ENCODE data around the gene RAB40C. TPM values are rescaled to one million over a fixed set of nuclear protein-coding genes. Genes with fewer than 3 reads are reported as not detected.

Gene RAB40C
- total and polyA plus RNA-seq, 12 donors = 9.1 to 32.0 (median 12.3) TPM

DNA sequence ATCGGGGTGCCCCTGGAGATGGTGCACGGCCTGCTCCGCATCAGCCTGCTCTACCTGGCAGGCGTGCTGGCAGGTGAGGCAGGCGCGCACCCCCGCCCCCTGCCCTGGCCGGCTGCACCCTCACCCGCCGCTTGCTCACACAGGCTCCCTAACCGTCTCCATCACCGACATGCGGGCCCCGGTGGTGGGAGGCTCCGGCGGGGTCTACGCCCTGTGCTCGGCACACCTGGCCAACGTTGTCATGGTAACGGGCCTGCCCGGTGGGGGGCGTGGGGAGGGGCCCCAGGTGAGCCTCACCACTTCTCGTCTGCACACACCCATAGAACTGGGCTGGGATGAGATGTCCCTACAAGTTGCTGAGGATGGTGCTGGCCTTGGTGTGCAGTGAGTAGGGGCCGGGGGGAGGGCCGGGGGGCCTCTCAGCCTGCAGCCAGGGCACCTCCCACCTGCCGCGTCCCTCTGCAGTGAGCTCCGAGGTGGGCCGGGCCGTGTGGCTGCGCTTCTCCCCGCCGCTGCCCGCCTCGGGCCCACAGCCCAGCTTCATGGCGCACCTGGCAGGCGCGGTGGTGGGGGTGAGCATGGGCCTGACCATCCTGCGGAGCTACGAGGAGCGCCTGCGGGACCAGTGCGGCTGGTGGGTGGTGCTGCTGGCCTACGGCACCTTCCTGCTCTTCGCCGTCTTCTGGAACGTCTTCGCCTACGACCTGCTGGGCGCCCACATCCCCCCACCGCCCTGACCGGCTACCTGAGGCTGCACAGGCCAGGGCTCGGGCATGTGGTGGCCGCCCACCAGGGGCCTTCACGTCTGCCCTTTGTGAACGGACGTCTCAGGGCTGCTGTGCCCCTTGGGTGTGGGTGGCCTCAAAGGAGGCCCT is 87.7 kb downstream of the RAB40C start:
- Histone ChIP-seq H3K4me1 (peaks cover 24 to 48% (median 40%) of the 10 kb centered on the region in 9 donors), H3K4me3 (no peak overlapping the region), H3K36me3 (peaks cover 0 to 32% (median 21%) of the 10 kb centered on the region in 9 donors), H3K9me3 (no peaks in the 10 kb centered on the region), H3K27me3 (peaks cover 0 to 22% (median 0%) of the 10 kb centered on the region in 7 donors), H3K27ac (no peak overlapping the region)
- DNase-seq (no peak), ATAC-seq (no peak)
- intact Hi-C loops (cut with DNase I) = no loop called here
- WGBS, 2 donors = 54 to 60% methylated on average over 56 to 57 of the region's 57 CpGs
- TF ChIP-seq, protein P1, sequence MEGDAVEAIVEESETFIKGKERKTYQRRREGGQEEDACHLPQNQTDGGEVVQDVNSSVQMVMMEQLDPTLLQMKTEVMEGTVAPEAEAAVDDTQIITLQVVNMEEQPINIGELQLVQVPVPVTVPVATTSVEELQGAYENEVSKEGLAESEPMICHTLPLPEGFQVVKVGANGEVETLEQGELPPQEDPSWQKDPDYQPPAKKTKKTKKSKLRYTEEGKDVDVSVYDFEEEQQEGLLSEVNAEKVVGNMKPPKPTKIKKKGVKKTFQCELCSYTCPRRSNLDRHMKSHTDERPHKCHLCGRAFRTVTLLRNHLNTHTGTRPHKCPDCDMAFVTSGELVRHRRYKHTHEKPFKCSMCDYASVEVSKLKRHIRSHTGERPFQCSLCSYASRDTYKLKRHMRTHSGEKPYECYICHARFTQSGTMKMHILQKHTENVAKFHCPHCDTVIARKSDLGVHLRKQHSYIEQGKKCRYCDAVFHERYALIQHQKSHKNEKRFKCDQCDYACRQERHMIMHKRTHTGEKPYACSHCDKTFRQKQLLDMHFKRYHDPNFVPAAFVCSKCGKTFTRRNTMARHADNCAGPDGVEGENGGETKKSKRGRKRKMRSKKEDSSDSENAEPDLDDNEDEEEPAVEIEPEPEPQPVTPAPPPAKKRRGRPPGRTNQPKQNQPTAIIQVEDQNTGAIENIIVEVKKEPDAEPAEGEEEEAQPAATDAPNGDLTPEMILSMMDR (IDR thresholded peaks at IDR 0.05) = no peak

GRCh38 chr16:678209-678857 is 88.5 kb downstream of the RAB40C start:
- H3K4me3 ChIP-seq = no peak overlapping the region
- ATAC-seq (peak in 1 of 8 donors; percentile 1), DNase-seq (no peak)
- H3K36me3 ChIP-seq = peaks cover 0 to 32% (median 20%) of the 10 kb centered on the region in 9 donors
- no peaks in the 10 kb centered on the region for H3K9me3 ChIP-seq
- TF ChIP-seq, protein P1 (IDR thresholded peaks at IDR 0.05) = no peak
- 73 to 83% methylated on average over 21 of the region's 21 CpGs for WGBS, 2 donors
- peak overlapping the region in 2 of 10 donors; percentile 75 to 90 for H3K27ac ChIP-seq
- intact Hi-C loops (cut with DNase I) = no loop called here
- H3K4me1 ChIP-seq = peaks cover 25 to 56% (median 48%) of the 10 kb centered on the region in 9 donors
- H3K27me3 ChIP-seq = peaks cover 0 to 22% (median 0%) of the 10 kb centered on the region in 7 donors

Small RNAs within 50 kb of the gene (microRNA-seq; reads per million reads assigned to microRNA genes)
- gene MIR3176 = 1.2 to 2.6 reads per million in 2 donors

Other genes starting within 250 kb of the RAB40C start
- gene AXIN1, start 237.3 kb upstream of the RAB40C start, total RNA-seq = 10 to 100 TPM in 4 of 10 donors, 1 to 10 TPM in 6; 7.7 to 16.1 (median 9.2) TPM
- 10 to 100 TPM in 1 of 2 donors, 1 to 10 TPM in 1; 9.4 to 14.9 TPM for gene AXIN1, start 237.3 kb upstream of the RAB40C start, polyA plus RNA-seq
- gene MRPL28, start 219.5 kb upstream of the RAB40C start, total RNA-seq = 10 to 100 TPM; 64.9 to 78.6 (median 74.6) TPM
- 100 to 1,000 TPM; 134 to 169 TPM for gene MRPL28, start 219.5 kb upstream of the RAB40C start, polyA plus RNA-seq
- 10 to 100 TPM; 27.1 to 57.3 (median 33.1) TPM for gene PGAP6, start 208.1 kb upstream of the RAB40C start, total RNA-seq
- 10 to 100 TPM; 27.8 to 45.3 TPM for gene PGAP6, start 208.1 kb upstream of the RAB40C start, polyA plus RNA-seq
- 10 to 100 TPM; 57.8 to 97.0 (median 75.4) TPM for gene NME4, start 192.9 kb upstream of the RAB40C start, total RNA-seq
- gene NME4, start 192.9 kb upstream of the RAB40C start, polyA plus RNA-seq = 10 to 100 TPM; 48.1 to 97.2 TPM
- 10 to 100 TPM in 7 of 10 donors, 1 to 10 TPM in 3; 7.0 to 17.4 (median 11.6) TPM for gene DECR2, start 188.2 kb upstream of the RAB40C start, total RNA-seq
- gene DECR2, start 188.2 kb upstream of the RAB40C start, polyA plus RNA-seq = 10 to 100 TPM in 1 of 2 donors, 1 to 10 TPM in 1; 9.3 to 26.0 TPM
- gene RAB11FIP3, start 164.4 kb upstream of the RAB40C start, total RNA-seq = 10 to 100 TPM; 16.6 to 40.3 (median 30.4) TPM
- 10 to 100 TPM; 22.7 to 28.5 TPM for gene RAB11FIP3, start 164.4 kb upstream of the RAB40C start, polyA plus RNA-seq
- gene CAPN15, start 62.4 kb upstream of the RAB40C start, total RNA-seq = 10 to 100 TPM; 11.1 to 23.4 (median 15.3) TPM
- 10 to 100 TPM; 19.2 to 39.5 TPM for gene CAPN15, start 62.4 kb upstream of the RAB40C start, polyA plus RNA-seq
- gene PRR35, start 29.7 kb upstream of the RAB40C start, total RNA-seq = not detected
- gene PRR35, start 29.7 kb upstream of the RAB40C start, polyA plus RNA-seq = not detected
- gene NHLRC4, start 23.1 kb upstream of the RAB40C start, total RNA-seq = under 1 TPM in 8 of 10 donors, not detected in 2; 0.12 to 0.75 (median 0.47) TPM
- under 1 TPM; 0.51 to 0.59 TPM for gene NHLRC4, start 23.1 kb upstream of the RAB40C start, polyA plus RNA-seq
- 10 to 100 TPM; 13.7 to 26.8 (median 19.2) TPM for gene PIGQ, start 20.1 kb upstream of the RAB40C start, total RNA-seq
- 10 to 100 TPM; 35.3 to 43.7 TPM for gene PIGQ, start 20.1 kb upstream of the RAB40C start, polyA plus RNA-seq
- gene WFIKKN1, start 40.9 kb downstream of the RAB40C start, total RNA-seq = under 1 TPM; 0.11 to 0.80 (median 0.27) TPM
- gene WFIKKN1, start 40.9 kb downstream of the RAB40C start, polyA plus RNA-seq = under 1 TPM; 0.61 to 0.95 TPM
- 10 to 100 TPM; 34.5 to 75.9 (median 43.8) TPM for gene METTL26, start 46.2 kb downstream of the RAB40C start, total RNA-seq
- gene METTL26, start 46.2 kb downstream of the RAB40C start, polyA plus RNA-seq = 100 to 1,000 TPM; 123 to 237 TPM
- gene MCRIP2, start 51.8 kb downstream of the RAB40C start, total RNA-seq = 100 to 1,000 TPM in 4 of 10 donors, 10 to 100 TPM in 6; 68.8 to 152 (median 87.8) TPM
- 100 to 1,000 TPM; 163 to 474 TPM for gene MCRIP2, start 51.8 kb downstream of the RAB40C start, polyA plus RNA-seq
- 10 to 100 TPM in 4 of 10 donors, 1 to 10 TPM in 6; 7.6 to 13.7 (median 9.9) TPM for gene WDR90, start 59.3 kb downstream of the RAB40C start, total RNA-seq
- gene WDR90, start 59.3 kb downstream of the RAB40C start, polyA plus RNA-seq = 10 to 100 TPM in 1 of 2 donors, 1 to 10 TPM in 1; 7.1 to 23.8 TPM
- 100 to 1,000 TPM in 3 of 10 donors, 10 to 100 TPM in 7; 66.8 to 118 (median 89.2) TPM for gene RHOT2, start 78.1 kb downstream of the RAB40C start, total RNA-seq
- gene RHOT2, start 78.1 kb downstream of the RAB40C start, polyA plus RNA-seq = 100 to 1,000 TPM; 101 to 261 TPM
- gene RHBDL1, start 85.6 kb downstream of the RAB40C start, total RNA-seq = 1 to 10 TPM; 1.2 to 2.6 (median 2.1) TPM
- 1 to 10 TPM in 1 of 2 donors, under 1 TPM in 1; 0.90 to 7.4 TPM for gene RHBDL1, start 85.6 kb downstream of the RAB40C start, polyA plus RNA-seq
- 100 to 1,000 TPM; 101 to 147 (median 116) TPM for gene STUB1, start 90.3 kb downstream of the RAB40C start, total RNA-seq
- 100 to 1,000 TPM in 1 of 2 donors, 10 to 100 TPM in 1; 92.7 to 165 TPM for gene STUB1, start 90.3 kb downstream of the RAB40C start, polyA plus RNA-seq
- 10 to 100 TPM; 36.9 to 50.6 (median 44.0) TPM for gene JMJD8, start 94.3 kb downstream of the RAB40C start, total RNA-seq
- gene JMJD8, start 94.3 kb downstream of the RAB40C start, polyA plus RNA-seq = 10 to 100 TPM; 34.7 to 60.6 TPM
- 1 to 10 TPM; 6.8 to 9.7 (median 8.4) TPM for gene WDR24, start 100.3 kb downstream of the RAB40C start, total RNA-seq
- 1 to 10 TPM; 7.2 to 9.2 TPM for gene WDR24, start 100.3 kb downstream of the RAB40C start, polyA plus RNA-seq
- under 1 TPM in 6 of 10 donors, not detected in 4; 0.07 to 0.64 (median 0.12) TPM for gene FBXL16, start 115.7 kb downstream of the RAB40C start, total RNA-seq
- gene FBXL16, start 115.7 kb downstream of the RAB40C start, polyA plus RNA-seq = under 1 TPM; 0.04 to 0.07 TPM
- 10 to 100 TPM; 51.4 to 77.2 (median 60.5) TPM for gene METRN, start 125.1 kb downstream of the RAB40C start, total RNA-seq
- gene METRN, start 125.1 kb downstream of the RAB40C start, polyA plus RNA-seq = 100 to 1,000 TPM in 1 of 2 donors, 10 to 100 TPM in 1; 54.0 to 103 TPM
- gene ANTKMT, start 131.1 kb downstream of the RAB40C start, total RNA-seq = 10 to 100 TPM; 23.3 to 40.3 (median 31.0) TPM
- gene ANTKMT, start 131.1 kb downstream of the RAB40C start, polyA plus RNA-seq = 10 to 100 TPM; 37.3 to 91.1 TPM
- 1 to 10 TPM in 1 of 10 donors, under 1 TPM in 8, not detected in 1; 0.21 to 1.0 (median 0.30) TPM for gene CCDC78, start 136.4 kb downstream of the RAB40C start, total RNA-seq
- 1 to 10 TPM in 1 of 2 donors, under 1 TPM in 1; 0.77 to 1.7 TPM for gene CCDC78, start 136.4 kb downstream of the RAB40C start, polyA plus RNA-seq
- gene HAGHL, start 137.0 kb downstream of the RAB40C start, total RNA-seq = 10 to 100 TPM in 7 of 10 donors, 1 to 10 TPM in 3; 5.1 to 23.3 (median 10.6) TPM
- gene HAGHL, start 137.0 kb downstream of the RAB40C start, polyA plus RNA-seq = 10 to 100 TPM; 17.9 to 80.0 TPM
- 10 to 100 TPM; 18.7 to 33.0 (median 24.1) TPM for gene CIAO3, start 150.9 kb downstream of the RAB40C start, total RNA-seq
- 10 to 100 TPM; 29.1 to 62.9 TPM for gene CIAO3, start 150.9 kb downstream of the RAB40C start, polyA plus RNA-seq
- gene MSLN, start 170.7 kb downstream of the RAB40C start, total RNA-seq = 1 to 10 TPM in 1 of 10 donors, under 1 TPM in 2, not detected in 7; 0.17 to 4.0 (median 0.38) TPM
- under 1 TPM in 1 of 2 donors, not detected in 1; 0.09 TPM for gene MSLN, start 170.7 kb downstream of the RAB40C start, polyA plus RNA-seq
- 10 to 100 TPM in 1 of 10 donors, 1 to 10 TPM in 9; 5.8 to 12.0 (median 7.9) TPM for gene RPUSD1, start 198.3 kb downstream of the RAB40C start, total RNA-seq
- gene RPUSD1, start 198.3 kb downstream of the RAB40C start, polyA plus RNA-seq = 10 to 100 TPM; 13.7 to 23.3 TPM
- gene CHTF18, start 198.6 kb downstream of the RAB40C start, total RNA-seq = 1 to 10 TPM; 2.8 to 8.2 (median 5.2) TPM
- 1 to 10 TPM; 6.0 to 7.0 TPM for gene CHTF18, start 198.6 kb downstream of the RAB40C start, polyA plus RNA-seq
- gene GNG13, start 210.7 kb downstream of the RAB40C start, total RNA-seq = not detected
- not detected for gene GNG13, start 210.7 kb downstream of the RAB40C start, polyA plus RNA-seq